ENCODE data around the gene RASD2. TPM values are rescaled to one million over a fixed set of nuclear protein-coding genes. Genes with fewer than 3 reads are reported as not detected.

RASD2 gene
- total and polyA plus RNA-seq, 10 of the 15 experiments (the other 5 are each of a cell fraction or from before 2014, with no cell fraction given): 0.03 TPM; not detected in 9

GRCh38 chr22:35552196-35552842 is 11.7 kb downstream of the RASD2 start (continued):
- TF ChIP-seq IKZF1 (conservative IDR thresholded peaks at IDR 0.05): no peak
- no peak for TF ChIP-seq ZNF592 (IDR thresholded peaks at IDR 0.05)
- TF ChIP-seq TCF7 (IDR thresholded peaks at IDR 0.05; ENCODE audit: borderline replicate concordance): peak; percentile 93
- TF ChIP-seq TCF12 (IDR thresholded peaks at IDR 0.05; ENCODE audit: low read depth, low read length): peak; percentile 58; the same call in 1 of the 2 replicates
- no peak for TF ChIP-seq IRF4 (IDR thresholded peaks at IDR 0.05; ENCODE audit: low read depth, low read length)
- no peak for TF ChIP-seq ATF2 (IDR thresholded peaks at IDR 0.05; ENCODE audit: low read length)
- TF ChIP-seq CBFB (IDR thresholded peaks at IDR 0.05; ENCODE audit: low read depth): peak; percentile 56; the same call in 1 of the 2 replicates
- peak; percentile 33 for TF ChIP-seq RELA (IDR thresholded peaks at IDR 0.05; ENCODE audit: borderline replicate concordance, partially characterized antibody)
- no peak for TF ChIP-seq FOS (IDR thresholded peaks at IDR 0.05; ENCODE audit: borderline replicate concordance, extremely low read depth, insufficient read length)
- TF ChIP-seq RUNX3 (IDR thresholded peaks at IDR 0.05; ENCODE audit: low read length): peak; percentile 89

All from GM12878 (cell line).